Mammary epithelial cell (primary cell): ENCODE results near the gene ATXN2.

Source experiments
- CTCF ChIP-seq, 2 donors: IDR thresholded peaks in 1 of 2; conservative IDR thresholded peaks in 1 of 2; 2 replicates each; pipeline ENCODE4 v1.5.1; 2011 to 2012; ENCODE audit warnings: inconsistent platforms in 2 of 2, low read length in 2 of 2, mild to moderate bottlenecking in 2 of 2, control low read depth in 1 of 2, low read depth in 1 of 2; ENCODE audit not compliant: insufficient read depth in 1 of 2; ENCODE audit errors: extremely low read depth in 1 of 2
- EZH2 ChIP-seq: IDR thresholded peaks from 2 replicates; pipeline ENCODE4 v1.6.1; 2012; ENCODE audit warnings: low read length, inconsistent platforms, borderline replicate concordance

- TF ChIP-seq CTCF (conservative IDR thresholded peaks at IDR 0.05 in 1 of 2, IDR thresholded peaks at IDR 0.05 in 1 of 2; ENCODE audit: extremely low read depth in 1 of 2, insufficient read depth in 1 of 2, low read depth in 1 of 2, low read length in 2 of 2) (no peak), EZH2 (no peak)
Measured at GRCh38 chr12:111556676-111557075, 42.4 kb downstream of the ATXN2 start.
